Skeletal muscle cell (primary cell): ENCODE data around the gene B9D2.

ENCODE experiments used
- DNase-seq: peaks from one replicate; pipeline ENCODE4 v3.0.0-alpha.2; 2010; ENCODE audit warnings: low read depth
- H3K4me3 ChIP-seq: 2 replicates; pipeline ENCODE4 v1.5.1; 2011; ENCODE audit warnings: low read depth, mild to moderate bottlenecking, control low read depth, low read length, moderate library complexity

Gene B9D2

DNA sequence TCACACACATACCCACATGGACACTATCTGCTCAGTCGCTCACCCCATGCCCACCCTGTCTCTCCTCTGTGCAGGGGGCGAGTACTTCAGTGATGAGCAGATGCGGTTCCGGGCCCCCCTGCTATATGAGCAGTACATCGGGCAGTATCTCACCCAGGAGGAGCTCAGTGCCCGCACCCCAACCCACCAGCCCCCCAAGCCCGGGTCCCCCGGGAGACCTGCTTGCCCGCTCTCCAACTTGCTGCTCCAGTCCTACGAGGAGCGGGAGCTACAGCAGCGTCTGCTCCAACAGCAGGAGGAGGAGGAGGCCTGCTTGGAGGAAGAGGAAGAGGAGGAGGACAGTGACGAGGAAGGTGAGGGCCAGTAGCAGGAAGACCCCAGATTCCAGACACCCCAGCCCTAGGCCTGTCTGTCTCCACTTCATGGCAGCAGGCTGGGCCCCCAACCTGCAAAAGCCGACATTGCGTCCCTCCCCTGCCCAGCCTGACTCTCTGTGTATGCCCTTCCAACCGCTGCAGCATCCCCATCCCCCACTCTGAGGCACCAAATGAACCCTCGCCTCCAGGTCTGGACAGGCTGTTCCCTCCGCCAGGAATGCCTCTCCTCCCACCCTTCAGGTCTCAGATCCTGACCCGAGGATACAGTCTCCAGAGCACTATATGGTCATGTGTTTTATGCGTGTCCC is 44.3 kb downstream of the B9D2 start:
- no peak overlapping the region for H3K4me3 ChIP-seq
- no peak for DNase-seq

DNA sequence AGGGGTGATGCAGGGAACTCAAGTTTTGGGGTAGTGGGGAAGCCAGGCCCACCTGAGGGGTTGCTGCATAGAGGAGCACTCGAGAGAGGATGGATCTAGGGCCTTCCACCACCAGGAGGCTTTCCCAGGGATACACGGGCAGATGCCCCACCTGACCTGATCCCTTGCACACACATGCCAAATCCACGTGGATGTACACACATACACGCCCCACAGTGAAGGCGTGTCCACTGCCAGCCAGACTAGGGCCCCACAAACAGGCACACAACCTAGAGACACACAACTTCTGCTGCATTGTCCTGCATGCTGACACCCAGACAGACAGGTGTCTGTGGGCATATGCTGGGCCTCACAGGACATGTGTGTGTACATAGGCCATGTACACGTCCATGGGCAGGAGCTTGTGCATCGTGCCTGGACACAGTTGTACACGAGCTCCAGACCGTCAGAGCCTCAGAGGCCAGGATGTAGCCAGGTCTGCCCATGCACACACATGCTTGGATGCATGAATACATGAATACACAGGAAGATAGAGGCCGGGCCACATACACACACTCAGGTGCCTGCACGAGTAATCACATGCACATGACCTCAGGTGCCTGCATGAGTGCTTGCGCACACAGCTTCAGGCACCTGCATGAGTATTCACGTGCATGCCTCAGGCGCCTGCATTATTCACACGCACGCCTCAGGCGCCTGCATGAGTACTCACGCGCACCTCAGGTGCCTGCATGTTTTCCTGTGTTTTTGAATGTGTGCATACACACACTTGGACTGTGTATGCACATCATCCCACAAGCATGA is 45.1 kb downstream of the B9D2 start:
- H3K4me3 ChIP-seq = no peak overlapping the region
- no peak for DNase-seq

DNA sequence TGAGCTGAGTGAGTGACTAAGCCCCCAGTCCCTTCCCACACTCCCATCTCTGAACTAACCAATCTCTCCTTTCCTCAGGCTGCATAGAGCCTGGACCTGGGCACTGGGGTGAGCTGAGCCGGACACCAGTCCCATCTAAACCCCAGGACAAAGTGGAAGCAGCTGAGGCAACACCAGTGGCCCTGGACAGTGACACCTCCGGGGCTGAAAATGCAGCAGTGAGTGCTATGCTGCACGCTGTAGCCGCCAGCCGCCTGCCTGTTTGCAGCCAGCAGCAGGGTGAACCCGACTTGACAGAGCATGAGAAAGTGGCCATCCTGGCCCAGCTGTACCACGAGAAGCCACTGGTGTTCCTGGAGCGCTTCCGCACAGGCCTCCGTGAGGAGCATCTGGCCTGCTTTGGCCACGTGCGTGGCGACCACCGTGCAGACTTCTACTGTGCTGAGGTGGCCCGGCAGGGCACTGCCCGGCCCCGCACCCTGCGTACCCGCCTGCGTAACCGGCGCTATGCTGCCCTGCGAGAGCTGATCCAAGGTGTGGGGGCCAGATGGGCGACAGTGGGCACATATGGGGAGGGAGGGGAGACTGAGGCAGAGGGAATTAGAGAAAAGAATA is 47.5 kb downstream of the B9D2 start:
- no peak for DNase-seq
- no peak overlapping the region for H3K4me3 ChIP-seq

DNA sequence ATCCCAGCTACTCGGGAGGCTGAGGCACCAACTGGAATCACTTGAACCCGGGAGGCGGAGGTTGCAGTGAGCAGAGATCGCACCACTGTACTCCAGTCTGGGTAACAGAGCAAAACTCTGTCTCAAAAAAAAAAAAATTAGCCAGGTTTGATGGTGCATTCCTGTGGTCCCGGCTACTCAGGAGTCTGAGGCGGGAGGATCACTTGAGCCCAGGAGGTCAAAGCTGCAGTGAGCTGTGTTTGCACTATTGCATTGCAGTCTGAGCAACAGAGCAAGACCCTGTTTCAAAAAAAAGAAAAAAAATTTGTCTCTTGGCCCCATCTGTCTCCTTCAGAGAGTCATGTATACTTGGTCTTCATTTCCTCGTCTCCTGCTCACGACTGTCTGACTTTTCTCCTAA is 52.3 kb downstream of the B9D2 start:
- H3K4me3 ChIP-seq = no peak overlapping the region

DNA sequence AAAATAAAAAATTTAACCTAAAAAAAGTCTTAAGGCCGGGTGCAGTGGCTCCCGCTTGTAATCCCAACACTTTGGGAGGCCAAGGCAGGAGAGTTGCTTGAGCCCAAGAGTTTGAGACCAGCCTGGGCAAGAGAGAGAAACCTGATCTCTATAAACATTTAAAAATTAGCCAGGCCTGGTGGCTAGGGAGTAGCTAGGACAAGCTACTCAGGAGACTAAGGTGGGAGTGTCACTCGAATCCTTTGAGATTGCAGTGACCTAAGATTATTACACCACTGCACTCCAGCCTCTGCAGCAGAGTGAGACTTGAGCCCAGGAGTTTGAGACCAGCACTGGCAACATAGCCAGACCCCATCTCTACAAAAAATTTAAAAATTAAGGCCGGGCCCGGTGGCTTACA is 52.9 kb downstream of the B9D2 start:
- DNase-seq = no peak
- H3K4me3 ChIP-seq = peak overlapping the region; percentile 80

More for the DNA sequence above, 52.3 kb downstream of the B9D2 start:
- DNase-seq = no peak

DNA sequence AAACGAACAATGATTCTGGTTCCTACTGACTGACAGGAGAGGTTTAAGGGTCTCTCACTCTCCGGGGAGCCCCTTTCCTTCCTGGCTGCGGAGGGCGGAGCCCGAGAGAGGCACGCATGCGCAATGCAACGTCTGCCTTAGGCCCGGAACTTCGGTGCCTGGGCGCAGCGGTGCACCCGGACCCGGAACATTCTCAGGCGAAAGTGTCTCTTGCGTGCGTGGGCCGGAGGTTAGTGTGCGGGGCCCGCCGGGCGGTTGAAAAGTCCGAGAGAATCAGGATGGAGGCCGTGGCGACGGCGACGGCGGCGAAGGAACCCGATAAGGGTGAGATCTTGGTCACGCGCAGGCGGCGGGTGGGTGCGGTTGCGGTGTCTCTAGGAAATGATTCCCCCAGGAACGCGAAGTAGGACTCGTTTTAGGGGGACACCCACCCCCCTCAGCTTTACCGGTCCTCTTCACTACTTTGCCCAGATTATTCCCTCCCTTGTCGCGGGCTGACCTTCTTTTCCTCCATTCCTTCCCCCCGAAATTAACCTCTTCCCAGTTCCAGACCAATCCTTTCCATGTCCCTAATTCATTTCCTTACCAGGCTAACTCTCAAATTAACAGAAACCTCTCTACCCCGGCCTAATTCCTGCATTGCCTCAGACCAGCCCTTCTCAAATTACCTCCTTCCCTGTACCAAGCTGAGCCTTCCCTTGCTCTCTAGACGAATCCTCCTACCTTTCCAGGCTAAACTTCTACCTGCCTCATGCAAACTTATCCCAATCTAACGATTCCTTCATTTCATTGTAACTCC is 53.7 kb downstream of the B9D2 start, which contains the start of gene CCDC97:
Gene CCDC97, plus strand, starts transcription at position 140 of the 799 bp plus-strand sequence. Its CDS starts 139 bp downstream, at position 279.
- no peak for DNase-seq
- H3K4me3 ChIP-seq = peak within 1 kb of the TSS; percentile 80

DNA sequence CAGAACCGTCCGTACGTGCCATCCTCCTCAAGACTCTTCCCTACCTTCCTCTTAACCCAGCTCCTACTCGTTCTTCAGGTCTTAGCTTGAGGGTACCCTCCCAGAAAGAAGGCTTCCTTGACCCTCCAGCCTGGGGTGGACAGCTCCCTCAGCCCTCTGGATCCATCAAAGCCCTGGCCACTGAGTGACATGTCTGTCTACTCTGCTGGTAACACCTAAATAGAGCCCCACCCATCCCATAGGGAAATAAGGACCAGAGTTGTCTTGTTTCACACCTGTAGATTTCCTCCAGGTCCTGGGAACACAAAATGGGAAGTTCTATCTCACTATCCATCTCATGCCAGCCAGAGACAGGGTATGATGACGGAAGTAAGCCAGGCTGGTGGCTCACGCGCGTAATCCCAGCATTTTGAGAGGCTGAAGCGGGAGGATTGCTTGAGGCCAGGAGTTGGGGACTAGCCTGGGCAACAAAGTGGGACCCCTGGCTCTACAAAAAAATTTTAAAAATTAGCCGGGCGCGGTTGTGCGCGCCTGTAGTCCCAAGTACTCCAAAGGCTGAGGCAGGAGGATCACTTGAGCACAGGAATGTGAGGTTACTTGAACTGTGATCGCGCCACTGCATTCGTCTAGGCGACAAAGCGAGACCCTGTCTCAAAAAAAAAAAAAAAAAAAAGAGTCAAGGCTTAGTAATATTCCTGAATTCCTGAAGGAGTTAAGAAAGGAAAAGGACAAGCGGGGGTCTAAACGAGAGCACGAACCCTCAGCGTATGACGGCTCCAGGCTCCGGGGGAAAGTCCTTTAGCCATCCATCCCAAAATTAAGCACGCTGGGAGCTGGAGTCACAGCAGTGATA is 54.5 kb downstream of the B9D2 start:
- DNase-seq = no peak
- peak overlapping the region; percentile 80 for H3K4me3 ChIP-seq

DNA sequence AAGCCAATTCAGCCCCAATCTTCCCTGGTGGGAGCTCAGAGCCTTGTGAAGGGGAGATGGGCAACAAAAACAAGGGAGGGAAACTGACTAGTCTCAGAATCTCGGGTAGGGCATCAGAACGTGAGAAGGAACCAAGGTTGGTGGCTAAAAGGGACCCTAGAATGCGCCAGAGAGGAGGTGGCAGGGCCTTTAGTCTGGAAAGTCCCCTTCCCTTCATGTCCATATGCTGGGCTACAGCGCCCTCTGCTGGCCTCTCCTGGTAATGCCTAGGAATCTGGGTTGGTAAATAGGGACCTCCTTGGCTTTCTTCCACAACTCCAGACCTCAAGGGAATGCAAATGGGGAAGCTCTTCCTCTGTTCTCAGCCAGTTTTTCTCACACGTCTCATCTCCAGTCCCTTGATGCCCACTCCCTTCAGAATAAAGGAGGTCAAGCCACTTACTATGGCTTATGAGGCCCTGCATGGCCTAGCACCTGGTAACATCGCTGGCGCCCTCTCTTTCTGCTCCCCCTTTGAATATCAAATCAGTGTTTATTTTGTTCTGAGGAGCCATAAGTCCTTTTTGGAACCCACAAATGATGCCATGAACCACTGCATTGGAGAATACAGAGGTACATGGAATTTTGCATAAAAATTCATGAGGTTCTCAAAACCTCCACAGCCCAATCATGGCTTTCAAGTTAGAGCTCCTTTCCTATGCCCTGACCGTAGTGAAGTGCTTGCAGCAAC is 55.3 kb downstream of the B9D2 start:
- no peak overlapping the region for H3K4me3 ChIP-seq
- no peak for DNase-seq

DNA sequence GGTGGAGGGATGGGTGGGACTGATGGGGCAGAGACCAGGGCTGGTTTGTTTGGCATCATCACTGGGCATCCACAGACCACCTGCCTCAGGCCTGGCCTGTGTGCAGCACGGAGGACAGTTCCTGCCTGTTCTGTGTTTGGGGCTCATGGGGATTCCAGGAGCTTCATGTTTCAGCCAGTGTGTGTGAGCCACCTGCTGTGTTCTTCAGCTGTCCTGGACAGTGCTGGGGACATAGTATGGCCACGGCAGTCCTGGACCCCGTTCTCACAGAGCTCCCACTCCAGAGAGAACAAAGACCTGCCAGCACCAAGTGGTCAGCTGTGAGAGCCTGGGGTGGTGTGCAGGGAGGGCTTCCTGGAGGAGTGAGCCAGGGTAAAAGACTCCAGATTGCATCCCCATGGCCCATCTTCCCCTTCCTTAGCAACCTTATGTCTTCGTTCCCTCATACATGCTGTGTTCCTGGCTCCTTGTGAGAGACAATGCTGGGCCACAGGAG is 55.9 kb downstream of the B9D2 start:
- H3K4me3 ChIP-seq = no peak overlapping the region
- no peak for DNase-seq

DNA sequence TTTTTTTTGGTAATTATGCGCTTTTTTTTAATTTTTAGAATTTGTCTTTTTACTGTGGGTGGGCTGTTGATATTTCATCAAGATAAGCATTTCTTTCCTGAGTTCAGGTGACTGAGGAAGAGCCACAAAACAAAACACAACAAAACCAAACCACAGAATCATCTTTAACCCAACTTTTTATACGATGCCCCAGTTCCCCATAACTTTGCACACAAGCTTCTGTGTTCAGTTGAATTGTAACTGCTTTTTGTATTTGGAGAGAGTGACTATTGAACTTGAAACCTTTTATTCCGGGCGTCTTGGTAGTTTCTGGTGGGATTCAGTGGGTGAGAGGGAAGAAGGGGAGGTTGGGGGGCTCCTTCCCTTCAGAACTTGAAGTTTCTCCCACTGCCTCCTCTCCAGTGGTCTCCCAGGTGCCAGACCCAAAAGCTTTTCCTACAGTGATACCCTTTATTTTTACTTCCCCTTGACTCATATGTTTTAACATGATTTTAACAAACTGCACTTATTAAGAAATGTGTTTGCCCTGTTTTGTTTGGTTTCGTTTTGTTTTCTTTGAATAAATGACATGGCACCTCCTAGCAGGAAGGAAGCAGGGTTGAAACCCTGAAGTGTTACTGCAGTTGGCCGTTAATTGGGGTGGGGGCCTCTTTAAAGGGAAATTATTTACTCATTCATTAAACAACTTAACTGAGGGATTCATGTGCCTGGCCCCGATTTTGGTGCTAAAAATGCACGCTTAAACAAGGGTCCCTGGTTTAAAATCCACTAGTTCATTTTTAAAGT is 56.7 kb downstream of the B9D2 start:
- no peak for DNase-seq
- no peak overlapping the region for H3K4me3 ChIP-seq

DNA sequence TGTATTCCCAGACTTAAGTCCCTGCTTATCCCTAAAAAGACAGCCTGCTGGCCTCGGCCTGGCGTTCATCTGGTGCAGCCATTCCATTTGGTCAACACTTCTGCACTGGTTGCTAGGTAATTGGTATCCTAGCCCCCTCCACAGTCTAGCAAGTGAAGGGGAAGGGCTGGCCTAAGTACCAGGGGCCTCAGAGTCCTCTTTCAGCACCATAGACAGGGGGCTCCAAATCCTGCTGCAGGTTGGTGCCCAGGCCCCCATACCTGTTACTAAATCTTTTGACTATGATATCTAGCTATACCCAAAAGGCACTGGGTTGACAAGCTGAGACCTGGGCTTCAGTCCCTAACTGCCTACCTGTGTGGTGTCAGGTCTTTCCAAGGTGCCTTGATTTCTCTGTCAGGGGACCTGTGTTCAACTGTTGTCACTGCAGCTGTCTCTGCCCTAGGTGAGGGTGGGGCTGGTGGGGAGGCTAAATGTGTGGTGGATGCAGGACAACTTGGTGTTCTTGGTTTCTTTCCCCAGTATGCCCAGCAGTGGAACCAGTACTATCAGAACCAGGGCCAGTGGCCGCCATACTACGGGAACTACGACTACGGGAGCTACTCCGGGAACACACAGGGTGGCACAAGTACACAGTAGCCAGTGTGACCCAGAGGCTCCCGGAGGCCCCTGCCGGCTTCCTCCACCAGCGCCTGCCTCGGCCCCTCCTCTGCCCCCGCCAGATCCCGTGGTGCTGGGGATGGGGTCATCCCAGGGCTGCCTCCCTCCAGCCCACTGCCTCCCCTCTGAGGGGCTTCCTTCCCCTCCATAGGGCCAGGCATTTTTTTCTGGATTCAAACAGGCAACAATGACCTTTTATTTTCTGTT is 57.8 kb downstream of the B9D2 start:
- no peak overlapping the region for H3K4me3 ChIP-seq
- no peak for DNase-seq

DNA sequence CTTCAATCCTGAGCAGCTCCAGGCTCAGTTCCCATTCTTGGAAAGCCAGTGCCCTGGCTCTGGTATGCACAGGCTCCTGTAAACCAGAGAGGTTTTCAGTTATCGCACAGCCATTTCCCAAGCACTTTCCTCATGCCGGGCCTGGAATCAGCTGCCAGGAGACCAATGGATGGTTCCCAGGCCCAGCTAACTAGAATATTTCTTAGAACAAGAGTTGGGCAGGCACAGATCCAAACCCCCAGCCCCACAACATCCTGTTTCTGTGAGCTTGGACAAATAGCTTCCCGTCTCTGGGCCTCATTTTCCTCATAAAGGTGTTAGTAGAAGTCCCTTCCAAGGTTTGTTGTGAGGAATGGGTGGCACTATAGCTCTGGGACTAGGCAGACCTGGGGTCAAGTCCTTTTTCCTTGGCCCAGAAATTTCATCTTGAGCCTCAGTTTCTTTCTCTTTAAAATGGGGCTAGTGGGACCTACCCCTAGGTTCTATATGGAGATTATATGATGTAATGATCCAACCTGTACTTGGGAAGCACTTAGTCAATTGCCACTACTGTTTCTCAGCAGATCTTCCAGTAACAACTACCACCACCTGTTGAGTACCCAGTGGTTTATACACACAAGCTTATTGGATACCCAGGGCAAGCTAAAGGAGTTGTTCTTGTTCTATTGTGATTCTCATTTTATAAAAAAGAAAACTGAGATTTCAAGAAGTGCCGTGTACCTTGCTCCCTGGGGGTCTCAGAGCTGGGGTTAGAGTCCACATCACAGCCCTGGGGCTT is 59.1 kb downstream of the B9D2 start:
- DNase-seq = no peak
- no peak overlapping the region for H3K4me3 ChIP-seq
